ENCODE results near the gene ENOX1.

ENOX1 gene

DNA sequence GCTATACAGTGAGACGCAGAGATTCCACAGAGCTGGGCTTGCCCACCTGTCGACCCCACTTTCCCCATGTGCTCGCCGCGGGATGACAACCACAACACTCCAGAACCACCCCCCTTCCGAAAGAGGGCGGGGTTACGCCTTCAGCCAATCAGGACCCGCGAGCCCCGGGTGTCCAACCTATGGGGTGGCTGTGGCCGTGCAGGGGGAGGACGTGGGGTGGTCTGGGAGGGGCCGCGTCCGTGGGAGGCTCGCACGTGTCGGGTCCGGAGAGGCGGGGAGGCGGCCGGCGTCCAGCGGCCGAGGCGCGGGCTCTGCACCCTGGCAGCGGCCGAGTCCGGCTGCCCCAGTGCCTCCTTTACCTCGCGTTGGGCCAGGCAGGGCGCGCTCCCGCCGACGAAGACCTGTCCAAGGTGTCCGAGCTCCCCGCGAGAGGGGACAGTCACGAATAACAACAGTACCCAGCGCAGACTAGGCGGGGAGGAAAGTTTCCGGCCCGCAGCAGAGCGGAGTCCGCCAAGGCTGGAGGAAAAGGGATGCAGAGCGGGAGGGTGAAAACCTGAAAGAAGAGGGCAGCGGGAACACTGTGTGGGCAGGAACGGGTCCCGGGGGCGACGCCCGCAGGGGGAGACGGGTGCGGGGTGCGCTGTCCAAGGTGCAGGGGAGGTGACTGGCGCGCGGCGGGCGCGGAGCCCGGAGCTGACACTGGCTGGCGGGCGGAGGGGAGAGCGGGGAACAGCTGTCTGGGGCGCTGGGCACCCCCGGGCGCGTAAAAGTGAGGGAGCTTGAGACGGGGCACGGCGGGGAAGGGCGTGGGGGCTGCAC lies 911 bp downstream of the ENOX1 start:
- in situ Hi-C loops (cut with MboI; ENCODE audit: low sequenced_read_pairs): no loop called here

DNA sequence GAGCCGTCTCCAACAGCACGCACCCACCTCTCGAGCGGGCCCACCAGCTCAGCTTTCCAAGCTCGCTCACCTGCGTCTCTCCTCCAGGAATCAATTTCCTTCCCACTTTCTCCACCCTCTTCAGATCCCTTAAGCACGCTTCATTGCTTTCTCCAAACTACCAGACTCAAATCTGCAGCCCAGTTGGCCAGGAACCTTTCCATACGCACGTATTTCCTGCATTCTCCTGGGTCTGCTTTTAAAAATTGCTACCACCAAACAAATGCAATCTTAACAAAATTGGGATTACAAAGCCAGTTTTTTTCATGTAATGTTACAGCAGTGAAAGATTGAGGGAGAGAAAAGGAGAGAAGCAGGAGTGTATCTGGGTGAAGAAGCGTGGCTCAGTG lies 1.5 kb downstream of the ENOX1 start:
- in situ Hi-C loops (cut with MboI; ENCODE audit: low sequenced_read_pairs): no loop called here

GRCh38 chr13:43784496-43784895 lies 2.3 kb downstream of the ENOX1 start:
- in situ Hi-C loops (cut with MboI; ENCODE audit: low sequenced_read_pairs): no loop called here

- in situ Hi-C loops (cut with MboI; ENCODE audit: low sequenced_read_pairs): no loop called here
Observed at GRCh38 chr13:43783820-43784219, 3.0 kb downstream of the ENOX1 start.

GRCh38 chr13:43782686-43783085 lies 4.1 kb downstream of the ENOX1 start:
- in situ Hi-C loops (cut with MboI; ENCODE audit: low sequenced_read_pairs): no loop called here

- in situ Hi-C loops (cut with MboI; ENCODE audit: low sequenced_read_pairs): no loop called here
Observed at GRCh38 chr13:43780666-43781065, 6.1 kb downstream of the ENOX1 start.

- in situ Hi-C loops (cut with MboI; ENCODE audit: low sequenced_read_pairs): no loop called here
Observed at GRCh38 chr13:43776501-43777079, 10.2 kb downstream of the ENOX1 start.

- in situ Hi-C loops (cut with MboI; ENCODE audit: low sequenced_read_pairs): no loop called here
Observed at GRCh38 chr13:43776006-43776405, 10.8 kb downstream of the ENOX1 start.

- in situ Hi-C loops (cut with MboI; ENCODE audit: low sequenced_read_pairs): no loop called here
Observed at GRCh38 chr13:43773602-43774001, 13.2 kb downstream of the ENOX1 start.

DNA sequence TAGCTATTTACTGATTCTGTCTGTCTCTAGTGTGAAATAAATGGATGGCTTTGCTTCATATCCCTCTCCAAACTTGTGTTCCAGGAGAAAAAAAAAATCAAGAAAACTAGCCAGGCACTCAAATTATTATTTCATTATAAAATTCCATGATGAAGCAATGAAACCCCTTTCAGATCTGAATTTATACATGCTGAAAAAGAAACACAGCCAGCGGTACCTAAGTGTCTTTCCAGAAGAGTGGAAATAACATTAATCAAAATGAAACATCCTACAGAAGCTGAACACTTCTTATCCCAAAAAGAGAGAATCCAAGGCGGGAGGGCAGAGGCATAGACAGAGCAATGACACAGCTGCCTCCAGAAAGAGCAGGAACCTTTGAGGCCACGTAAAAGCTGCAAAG lies 15.9 kb downstream of the ENOX1 start:
- in situ Hi-C loops (cut with MboI; ENCODE audit: low sequenced_read_pairs): no loop called here

GRCh38 chr13:43769529-43769928 lies 17.2 kb downstream of the ENOX1 start:
- in situ Hi-C loops (cut with MboI; ENCODE audit: low sequenced_read_pairs): no loop called here

DNA sequence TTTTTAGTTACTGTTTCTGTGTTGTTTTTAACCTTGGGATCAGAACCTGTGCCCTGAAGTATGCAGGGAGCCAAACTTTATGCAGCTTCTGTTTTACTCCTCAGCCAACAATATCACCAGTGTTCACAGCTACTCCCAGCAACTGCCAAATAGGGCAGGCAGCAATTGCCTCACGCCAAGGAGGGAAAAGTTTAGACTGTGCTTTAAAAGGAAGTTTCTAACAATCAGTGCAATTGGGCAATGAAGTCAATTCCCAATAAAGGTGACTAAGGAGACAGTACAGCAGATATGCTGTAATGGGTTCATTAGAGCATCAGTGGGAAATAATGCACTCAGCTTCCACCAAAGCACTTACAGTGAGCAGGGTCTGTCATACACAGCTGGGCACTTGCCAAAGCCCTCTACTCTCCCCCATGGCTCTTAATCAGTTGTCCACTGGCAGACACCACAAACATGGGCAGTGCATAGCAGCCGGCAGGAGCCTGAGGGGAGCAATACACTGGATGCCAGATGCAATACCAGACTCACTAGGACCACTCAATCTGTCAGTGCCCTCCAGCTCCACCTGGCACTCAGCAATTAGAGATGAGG lies 19.3 kb downstream of the ENOX1 start:
- in situ Hi-C loops (cut with MboI; ENCODE audit: low sequenced_read_pairs): no loop called here

GRCh38 chr13:43766725-43767124 lies 20.0 kb downstream of the ENOX1 start:
- in situ Hi-C loops (cut with MboI; ENCODE audit: low sequenced_read_pairs): no loop called here

DNA sequence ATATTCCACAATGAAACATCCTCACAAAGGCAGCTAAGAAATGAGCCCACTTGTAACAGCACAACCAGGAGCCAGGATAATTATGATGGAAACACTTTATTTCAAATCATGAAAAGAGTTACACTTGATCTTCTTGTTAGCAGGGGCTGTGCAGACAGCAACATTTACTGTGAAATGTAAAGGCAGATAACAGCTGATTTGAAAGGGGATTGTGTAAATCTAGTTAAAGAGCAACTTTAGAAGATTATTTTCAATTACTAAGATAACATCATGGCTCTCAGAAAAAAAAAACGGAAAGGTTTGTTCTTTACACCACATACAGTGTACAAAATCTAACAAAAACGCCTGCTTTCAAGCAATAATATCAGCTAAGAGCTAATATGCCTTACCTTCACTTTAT lies 22.4 kb downstream of the ENOX1 start:
- in situ Hi-C loops (cut with MboI; ENCODE audit: low sequenced_read_pairs): no loop called here

GRCh38 chr13:43763143-43763759 lies 23.5 kb downstream of the ENOX1 start:
- in situ Hi-C loops (cut with MboI; ENCODE audit: low sequenced_read_pairs): no loop called here

- in situ Hi-C loops (cut with MboI; ENCODE audit: low sequenced_read_pairs): no loop called here
Observed at GRCh38 chr13:43761616-43762315, 25.0 kb downstream of the ENOX1 start.

- in situ Hi-C loops (cut with MboI; ENCODE audit: low sequenced_read_pairs): no loop called here
Observed at GRCh38 chr13:43760257-43760656, 26.5 kb downstream of the ENOX1 start.

GRCh38 chr13:43758834-43759233 lies 27.9 kb downstream of the ENOX1 start:
- in situ Hi-C loops (cut with MboI; ENCODE audit: low sequenced_read_pairs): no loop called here

DNA sequence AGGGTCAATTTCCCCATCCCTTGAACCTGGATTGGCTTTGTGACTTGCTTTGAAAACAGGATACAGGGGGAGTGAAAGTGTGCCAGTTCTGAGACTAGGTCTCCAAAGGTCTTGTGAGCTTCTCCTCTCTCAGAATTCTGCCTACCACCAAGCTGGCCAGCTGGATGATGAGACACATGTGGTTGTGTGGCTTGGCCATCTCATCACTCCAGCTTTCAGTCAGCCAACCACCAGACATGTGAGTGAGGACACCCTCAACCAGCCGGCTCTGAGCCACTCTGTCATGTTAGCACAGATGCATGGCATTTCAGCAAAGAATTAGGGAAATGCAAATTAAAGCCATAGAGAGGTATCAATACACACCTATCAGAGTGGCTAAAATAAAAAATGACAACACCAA lies 29.5 kb downstream of the ENOX1 start:
- in situ Hi-C loops (cut with MboI; ENCODE audit: low sequenced_read_pairs): no loop called here

DNA sequence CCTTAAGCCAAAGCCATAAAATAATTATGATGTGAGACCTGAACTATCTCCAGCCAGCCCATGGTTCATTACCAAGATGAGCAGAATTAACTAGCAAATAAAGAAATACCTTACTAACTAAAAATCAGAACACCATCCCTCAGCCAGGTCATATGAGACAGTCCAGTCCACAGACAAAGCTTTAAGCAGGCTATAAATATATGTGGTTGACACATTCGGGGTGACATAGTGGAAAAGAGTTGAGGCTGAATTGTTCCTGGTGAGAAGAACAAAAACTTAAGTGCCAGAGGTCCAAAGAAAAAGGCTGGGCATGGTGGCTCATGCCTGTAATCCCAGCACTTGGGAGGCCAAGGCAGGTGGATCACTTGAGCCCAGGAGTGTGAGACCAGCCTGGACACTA lies 30.9 kb downstream of the ENOX1 start:
- in situ Hi-C loops (cut with MboI; ENCODE audit: low sequenced_read_pairs): no loop called here

DNA sequence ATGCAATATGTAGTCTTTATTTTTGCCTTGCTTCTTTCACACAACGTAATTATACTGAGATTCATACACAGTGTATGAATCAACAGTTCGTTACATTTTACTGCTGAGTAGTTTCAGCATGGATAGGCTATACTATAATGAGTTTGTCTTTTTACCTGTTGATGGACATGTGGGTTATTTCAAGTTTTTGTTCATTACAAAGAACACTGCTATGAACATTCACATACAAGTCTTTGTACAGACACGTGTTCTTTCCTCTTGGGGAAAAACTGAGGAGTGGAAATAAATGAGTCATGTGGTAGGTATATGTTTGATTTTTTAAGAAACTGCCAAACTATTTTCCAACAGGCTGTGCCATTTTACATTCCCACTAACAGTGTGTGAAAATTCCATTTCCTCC lies 35.1 kb downstream of the ENOX1 start:
- in situ Hi-C loops (cut with MboI; ENCODE audit: low sequenced_read_pairs): no loop called here
